8988T (cell line): ENCODE results near the gene SKI.
"Not testable (repeated sequence)": the region's sequence is repeated elsewhere in the genome, so short reads cannot be mapped to it uniquely, and the experiment has no call there.

Experiments used
- DNase-seq: peaks from one replicate; pipeline ENCODE4 v3.0.0; 2011

SKI gene

DNA sequence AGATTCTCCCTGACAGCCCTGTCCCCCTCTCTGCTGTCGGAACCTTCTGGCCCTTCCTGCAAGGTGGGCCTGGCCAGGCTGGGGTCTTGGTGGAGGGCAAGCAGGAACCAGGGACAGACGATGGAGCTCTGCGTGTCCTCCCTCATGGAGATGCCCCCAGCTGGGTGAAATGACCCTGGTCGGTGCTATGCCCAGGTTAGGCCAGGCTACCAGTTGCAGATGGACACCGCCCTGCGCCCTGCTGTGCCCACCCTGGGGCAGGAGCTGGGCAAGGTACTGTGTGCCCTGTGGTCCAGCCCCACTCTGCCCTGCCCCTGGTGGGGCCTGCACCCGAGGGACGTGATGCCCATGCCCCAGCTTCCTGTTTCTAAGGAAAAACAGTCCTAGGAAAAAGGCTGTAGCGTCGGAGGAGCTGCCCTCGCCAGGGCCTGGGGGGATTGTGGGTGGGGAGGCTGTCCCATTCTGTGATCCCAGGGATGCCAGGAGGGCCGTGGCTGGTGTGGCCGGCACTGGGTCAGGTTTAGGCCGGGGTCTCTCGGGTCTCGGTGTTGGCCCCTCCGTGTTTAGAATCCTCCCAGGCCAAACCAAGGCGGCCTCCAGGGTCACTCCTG lies 85.6 kb downstream of the SKI start:
- DNase-seq = no peak

DNA sequence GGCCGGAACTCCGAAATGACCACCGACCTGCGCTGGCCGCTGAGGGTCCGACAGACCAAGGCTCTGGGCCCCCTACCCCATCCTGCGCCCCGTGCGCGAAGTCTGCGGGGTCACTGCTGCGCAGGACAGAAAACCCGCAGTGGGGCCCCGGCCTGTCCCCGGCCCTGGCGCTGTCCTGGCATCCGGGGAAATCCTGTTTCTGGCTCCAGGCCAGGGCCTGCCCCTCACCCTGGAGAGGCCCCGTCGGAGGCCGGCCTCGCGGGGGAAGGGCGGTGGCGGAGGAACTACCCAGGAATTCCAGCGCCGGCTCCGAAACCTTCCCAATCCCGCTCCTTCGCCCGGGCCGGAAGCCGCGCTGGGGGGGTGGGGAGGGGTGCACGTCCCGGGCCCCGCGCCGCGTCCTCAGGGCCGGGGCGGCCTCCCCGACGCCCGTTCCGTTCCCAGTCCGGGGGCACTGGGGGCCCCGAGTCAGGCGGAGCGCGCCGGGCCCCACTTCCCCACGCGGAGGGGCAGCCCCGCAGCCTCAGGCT lies 86.2 kb downstream of the SKI start:
- DNase-seq = peak; percentile 86

- peak; percentile 94 for DNase-seq
Measured at GRCh38 chr1:2314803-2315673, 86.9 kb downstream of the SKI start.

- DNase-seq = no peak
Measured at GRCh38 chr1:2315674-2316450, 87.7 kb downstream of the SKI start.

DNA sequence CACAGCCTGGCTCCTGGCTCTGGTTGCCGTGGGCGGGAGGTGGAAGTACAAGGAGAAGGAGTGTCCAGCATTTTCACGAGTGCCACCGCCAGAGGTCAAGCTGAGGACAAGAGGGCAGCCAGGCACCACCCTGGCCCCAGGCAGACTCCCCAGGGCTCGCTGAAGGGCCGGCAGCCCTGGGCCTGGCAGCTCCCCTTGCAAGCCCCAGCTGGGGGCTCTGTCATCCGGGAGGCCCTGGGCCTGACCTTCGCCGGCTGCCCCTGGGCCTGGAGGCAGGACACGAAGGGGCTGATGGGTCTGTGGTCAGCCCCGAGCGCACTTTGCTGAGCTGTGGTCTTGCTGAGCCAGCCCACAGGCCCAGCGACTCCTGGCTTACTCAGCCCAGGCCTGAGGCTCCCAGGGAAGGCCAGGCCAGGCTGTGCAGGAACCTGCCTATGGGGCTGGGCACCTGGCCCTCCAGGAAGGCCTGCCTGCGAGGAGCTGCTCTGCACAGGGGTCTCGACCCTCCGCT lies 88.4 kb downstream of the SKI start:
- DNase-seq = no peak

GRCh38 chr1:2317230-2318065 lies 89.3 kb downstream of the SKI start:
- DNase-seq = no peak

GRCh38 chr1:2318314-2319278 lies 90.5 kb downstream of the SKI start:
- DNase-seq = no peak

GRCh38 chr1:2319291-2319690 lies 91.2 kb downstream of the SKI start:
- no peak for DNase-seq

DNA sequence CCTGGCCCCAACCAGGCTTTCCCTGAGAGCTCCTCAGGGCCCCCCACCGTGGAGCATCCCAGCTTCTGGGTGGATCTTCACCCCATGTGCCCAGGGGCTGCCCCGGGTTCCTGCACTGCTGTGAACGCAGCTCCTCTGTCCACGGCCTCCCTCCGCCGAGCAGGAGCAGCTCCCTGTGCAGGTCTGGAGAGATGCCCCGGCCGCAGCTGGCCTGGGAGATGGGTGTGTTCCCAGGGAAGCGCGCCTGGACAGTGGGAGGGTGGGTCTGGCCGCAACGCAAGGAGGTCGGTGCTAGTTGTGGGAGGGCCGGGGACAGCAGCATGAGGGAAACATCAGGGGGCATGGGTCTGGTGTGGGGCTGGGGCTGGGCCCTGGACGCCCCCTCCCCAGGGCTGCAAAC lies 91.9 kb downstream of the SKI start:
- no peak for DNase-seq

GRCh38 chr1:2320760-2321667 lies 92.9 kb downstream of the SKI start:
- DNase-seq = no peak

DNA sequence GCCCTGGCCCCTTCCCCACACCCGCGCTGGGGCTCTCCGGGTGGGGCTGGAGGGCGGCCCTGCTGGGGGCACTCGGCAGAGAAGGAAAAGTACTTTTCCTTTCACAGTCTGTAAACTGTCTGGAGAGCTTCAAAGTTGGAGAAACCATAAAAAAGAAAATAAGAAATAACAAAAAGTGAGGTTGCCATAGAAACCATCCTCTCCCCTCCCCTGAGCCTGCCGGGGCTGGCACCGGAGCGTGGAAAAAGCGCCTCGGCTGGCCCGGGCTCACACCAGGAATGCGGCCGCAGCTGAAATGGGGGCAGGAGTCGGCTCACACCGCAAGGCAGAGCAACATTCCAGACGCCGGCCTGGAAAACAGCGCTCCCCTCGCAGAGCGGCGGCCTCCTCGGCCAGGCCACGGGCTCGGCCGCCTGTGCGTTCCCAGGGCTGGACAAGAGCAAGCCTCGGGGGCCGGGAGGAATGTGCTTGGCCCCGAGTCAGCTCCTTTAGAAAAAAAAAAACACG lies 94.0 kb downstream of the SKI start:
- DNase-seq = no peak

DNA sequence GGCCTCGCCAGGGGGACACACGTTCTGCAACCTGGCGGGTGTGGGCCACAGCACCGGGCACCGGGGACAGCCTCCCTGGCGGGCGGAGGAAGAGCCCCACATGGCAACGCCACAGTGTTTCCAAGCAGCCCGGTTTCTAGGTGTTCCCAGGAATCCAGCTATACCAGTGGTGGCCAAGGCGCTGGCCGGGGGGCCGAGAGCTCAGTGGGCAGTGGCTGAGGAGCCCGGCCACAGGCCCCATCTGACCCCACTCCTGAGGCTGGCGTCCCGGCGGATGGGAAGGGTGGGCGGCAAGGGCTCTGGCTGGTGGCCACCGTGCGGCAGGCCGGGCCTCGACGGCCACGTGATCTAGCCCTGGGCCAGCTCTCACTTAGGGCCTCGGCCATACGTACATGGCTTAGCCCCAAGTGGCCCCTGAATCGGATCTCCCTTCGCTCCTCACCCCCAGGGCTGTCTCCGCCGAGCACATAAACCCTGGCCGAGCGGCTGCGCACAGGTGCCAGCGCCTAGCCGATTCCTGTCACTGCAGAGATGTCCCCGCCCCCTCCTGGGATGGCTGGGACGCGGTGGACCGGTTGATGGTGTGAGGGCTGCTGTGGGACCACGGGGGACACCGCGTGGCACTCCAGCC lies 94.6 kb downstream of the SKI start:
- DNase-seq = no peak

GRCh38 chr1:2323451-2323974 lies 95.4 kb downstream of the SKI start:
- no peak for DNase-seq

- no peak for DNase-seq
Measured at GRCh38 chr1:2324553-2325366, 96.6 kb downstream of the SKI start.

DNA sequence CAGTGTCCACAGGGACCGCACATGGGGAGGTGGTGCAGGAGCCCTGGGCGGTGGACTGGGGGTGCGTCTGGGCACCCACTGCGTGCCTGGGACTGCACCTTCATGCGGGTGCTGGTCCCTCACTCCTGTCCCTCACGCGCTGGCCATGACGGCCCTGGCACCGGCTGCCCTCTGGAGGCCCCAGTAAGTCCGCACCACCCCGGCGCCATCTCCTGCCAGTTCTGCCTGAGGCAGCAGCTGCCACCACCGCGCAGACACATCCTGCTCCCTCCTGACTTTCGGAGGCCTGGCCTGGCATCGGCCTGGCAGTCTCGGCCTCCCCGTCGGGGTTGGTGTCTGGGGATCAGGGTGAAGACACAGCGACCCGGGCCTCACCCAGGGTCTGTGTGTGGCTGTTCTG lies 98.4 kb downstream of the SKI start:
- no peak for DNase-seq

DNA sequence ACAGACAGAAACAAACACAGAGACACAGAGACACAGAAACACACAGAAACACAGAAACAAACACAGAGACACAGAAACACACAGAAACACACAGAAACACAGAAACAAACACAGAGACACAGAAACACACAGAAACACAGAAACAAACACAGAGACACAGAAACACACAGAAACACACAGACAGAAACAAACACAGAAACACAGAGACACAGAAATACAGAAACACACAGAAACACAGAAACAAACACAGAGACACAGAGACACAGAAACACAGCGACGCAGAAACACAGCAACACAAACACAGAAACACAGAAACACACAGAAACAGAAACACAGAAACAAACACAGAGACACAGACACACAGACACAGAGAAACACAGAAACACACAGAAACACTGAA lies 99.0 kb downstream of the SKI start:
- DNase-seq = not testable (repeated sequence)

DNA sequence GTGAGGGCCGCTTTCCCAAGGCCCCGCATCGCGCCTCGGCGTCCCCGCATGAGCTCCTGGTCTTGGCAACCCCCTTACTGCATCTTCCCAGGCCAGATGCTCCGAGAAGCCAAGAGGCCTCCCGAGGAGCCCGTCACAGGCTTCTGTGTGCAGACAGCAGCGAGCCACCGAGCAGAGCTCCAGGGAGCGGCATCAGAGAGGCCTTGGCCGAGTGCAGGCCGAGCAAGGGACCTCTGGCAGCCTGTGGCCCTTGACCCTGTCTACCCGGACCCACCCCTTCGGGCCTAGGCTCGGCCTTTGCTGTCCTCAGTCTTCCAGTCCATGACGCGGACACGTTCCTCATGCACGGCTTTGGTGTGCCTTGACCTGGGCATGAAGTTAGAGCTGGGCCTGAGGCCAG lies 99.7 kb downstream of the SKI start:
- no peak for DNase-seq
